HG02943 (cell line): ENCODE results near the gene FAU.

Source experiments
- ATAC-seq: cut with Tn5 transposase; IDR thresholded peaks from one replicate; pipeline ENCODE4 v1.9.1; 2021; ENCODE audit warnings: mild to moderate bottlenecking, low read depth, moderate library complexity; ENCODE audit not compliant: unreplicated experiment

The FAU gene

DNA sequence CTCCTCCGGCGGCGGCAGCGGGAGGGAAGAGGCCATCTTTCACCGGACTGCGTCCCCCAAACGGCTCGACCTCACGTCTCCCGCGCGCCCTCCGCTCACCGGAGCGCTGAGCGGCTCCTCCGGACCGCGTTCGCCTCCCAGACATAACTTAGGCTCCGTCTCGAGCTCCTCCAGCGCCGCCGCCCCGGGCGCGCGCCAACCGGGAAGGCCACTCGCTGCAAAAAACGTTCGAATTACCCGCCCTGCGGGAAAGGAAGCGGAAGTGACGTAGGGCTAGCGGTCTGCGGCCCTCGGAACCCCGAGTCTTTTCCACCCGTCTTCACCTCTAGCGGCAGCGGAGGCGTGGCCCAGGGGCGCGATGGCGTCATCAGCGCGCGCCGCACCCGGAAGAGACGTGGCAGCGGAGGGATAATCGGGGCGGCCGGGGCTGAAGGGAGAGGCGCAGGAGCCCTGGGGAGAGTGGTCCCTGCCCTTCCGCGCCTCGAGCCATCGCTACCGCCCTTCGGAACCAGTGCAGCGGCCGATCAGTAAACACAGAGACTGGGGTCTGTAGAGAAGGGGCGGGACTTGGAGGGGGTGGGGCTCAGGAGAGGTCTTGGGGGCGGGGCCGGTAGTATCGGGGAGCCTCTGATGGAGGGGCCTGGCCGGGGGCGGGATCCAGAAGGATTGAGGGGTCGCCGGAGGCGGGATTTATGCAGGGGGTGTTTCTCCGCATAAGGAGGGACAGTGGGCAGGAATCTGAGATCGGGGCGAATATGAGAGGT, 37.9 kb downstream of the FAU start, which contains the start of the genes CDCA5 and ZFPL1:
CDCA5 (minus strand) TSS at position 207 of the 764 bp plus-strand sequence; CDS start at position 145, 62 bp downstream.
ZFPL1 (plus strand) TSS at position 389 of the 764 bp plus-strand sequence. CDS start 477 bp downstream, outside the sequence.
- ATAC-seq = peak; percentile 71

GRCh38 chr11:65083134-65083833, 38.6 kb downstream of the FAU start:
- ATAC-seq = peak; percentile 12

- no peak for ATAC-seq
These were observed 43.1 kb downstream of the FAU start for GRCh38 chr11:65078786-65079342.

DNA sequence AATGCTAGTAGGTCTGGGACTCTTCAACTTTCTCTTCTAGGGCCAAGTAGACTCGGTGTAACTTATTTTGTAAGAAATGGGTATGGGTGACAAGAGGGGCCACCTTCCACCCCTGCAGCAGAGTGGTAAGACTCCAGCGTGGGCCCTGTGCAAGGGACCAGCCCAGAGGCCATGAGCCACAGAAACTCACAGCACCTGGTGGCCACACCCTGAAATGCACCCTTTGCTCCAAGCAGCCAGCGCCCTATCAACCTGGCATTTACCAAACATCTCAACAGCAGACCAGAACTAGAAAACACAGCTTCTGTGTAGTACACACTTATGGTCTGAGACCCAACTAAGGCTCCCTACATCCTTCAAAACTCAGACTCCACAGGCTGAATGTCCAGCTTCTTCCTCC, 43.8 kb downstream of the FAU start:
- ATAC-seq = no peak

GRCh38 chr11:65077451-65077850, 44.5 kb downstream of the FAU start:
- no peak for ATAC-seq

DNA sequence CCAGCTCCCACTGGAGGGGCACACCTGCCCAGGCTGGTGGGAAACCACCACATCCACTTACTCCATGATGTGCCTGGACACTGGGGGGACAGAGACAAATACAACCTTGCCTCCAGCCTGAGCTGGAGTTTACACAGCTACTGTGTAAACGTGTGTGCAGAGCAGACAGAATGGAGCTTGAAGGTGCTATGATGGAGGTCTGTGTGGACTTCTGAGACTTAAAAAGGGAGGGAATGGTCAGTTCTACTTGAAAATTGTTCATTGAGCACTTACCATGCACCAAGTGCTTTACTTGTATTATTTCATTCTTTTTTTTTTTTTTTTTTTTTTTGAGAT, 49.3 kb downstream of the FAU start:
- ATAC-seq = no peak

DNA sequence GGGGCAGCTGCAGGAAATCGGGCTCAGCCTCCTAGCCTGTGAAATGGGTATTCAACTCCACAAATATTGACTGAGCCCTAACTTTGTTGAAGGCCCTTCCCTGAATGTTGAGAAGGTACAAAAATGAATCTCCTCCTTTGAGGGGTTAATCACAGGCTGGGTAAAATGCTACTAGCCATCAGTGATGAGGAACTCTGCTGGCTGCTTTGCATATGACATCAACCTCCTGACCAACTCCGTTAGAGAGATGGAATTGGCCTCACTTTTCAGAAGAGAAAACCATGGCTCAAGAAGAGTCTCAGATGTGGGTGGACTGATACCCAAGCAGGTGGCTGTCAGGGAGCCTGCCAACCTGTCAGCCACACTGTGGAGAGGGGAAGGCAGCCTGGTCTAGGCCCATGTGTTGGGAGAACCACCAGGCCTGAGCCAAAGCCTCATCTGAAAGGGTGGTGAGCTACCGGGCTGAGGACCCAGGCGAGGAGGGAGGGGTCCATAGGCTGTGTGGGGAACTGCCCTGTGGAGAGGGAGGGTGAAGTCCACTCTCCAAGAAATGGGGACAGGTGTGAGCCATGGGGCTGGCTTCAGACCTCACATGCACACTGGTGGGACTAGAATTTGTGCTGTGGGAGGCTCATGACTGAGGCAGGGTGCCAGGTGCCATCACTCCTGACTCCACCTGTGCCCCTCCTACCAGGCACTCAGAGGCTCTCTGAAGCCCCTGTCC, 49.9 kb downstream of the FAU start:
- no peak for ATAC-seq
